Left renal cortex interstitium (tissue), 4 donors: ENCODE results near the gene INMT. TPM values are rescaled to one million over a fixed set of nuclear protein-coding genes. Genes with fewer than 3 reads are reported as not detected.
A peak's percentile ranks its signal among the peaks of the same experiment; 100 is the strongest.

Source experiments
- DNase-seq, 4 donors: peaks; one replicate each; pipeline ENCODE4 v3.0.0-alpha.2; 2013; ENCODE audit warnings: low read depth in 4 of 4, low spot score in 2 of 4, missing footprints in 1 of 4
- polyA plus RNA-seq, 4 donors: library from polyadenylated mRNA; unstranded; fragments of 120-200 nt; gene quantifications; one replicate each; pipeline ENCODE4 v1.2.1, GENCODE V29; 2013; ENCODE audit not compliant: insufficient read length in 4 of 4

The INMT gene
- polyA plus RNA-seq, 4 donors = 1.3 to 2.5 (median 1.8) TPM

DNA sequence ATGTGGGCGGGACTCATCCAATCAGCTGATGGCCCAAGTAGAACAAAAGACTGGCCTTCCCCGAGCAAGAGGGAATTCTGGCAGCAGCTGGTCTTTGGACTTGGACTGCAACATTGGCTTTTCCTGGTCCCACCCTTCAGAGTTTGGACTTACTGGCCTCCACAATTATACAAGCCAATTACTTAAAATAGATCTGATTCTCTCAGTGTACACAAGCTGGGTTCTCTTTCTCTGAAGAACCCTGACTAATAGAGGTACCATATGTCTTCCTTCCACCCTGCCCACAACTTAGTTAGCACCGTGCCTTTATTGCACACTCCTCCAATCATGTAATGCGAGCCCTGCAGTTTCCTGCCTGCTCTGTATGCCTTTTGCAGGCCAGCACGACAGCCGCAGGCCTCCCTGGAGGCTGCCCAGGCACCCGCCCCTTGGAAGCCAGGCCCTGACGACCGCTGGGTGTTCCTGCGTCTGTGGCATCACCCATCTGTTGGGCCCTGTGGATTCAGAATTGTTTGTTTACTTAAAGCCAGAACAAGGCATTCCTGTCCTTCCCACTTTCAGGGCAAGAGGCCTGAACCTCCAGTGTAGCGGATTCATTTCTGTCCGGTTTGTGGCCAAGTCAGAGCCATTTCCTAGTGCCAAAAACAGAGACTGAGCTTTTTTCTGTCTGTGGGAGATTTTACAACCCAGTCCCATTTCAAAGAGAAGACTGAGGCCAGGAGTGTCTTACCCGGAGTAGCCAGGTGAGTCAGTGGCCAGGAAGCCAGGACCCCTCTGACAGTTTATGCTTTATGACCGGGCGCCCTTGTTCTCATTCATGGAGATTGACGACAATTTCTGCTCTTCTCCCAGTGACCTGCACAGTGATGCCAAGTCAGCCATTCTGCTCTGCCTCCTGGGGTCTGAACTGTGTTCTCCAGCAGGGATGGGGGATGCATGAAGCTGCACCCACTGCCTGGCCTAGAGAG lies 968 bp upstream of the INMT start:
- DNase-seq = no peak

DNA sequence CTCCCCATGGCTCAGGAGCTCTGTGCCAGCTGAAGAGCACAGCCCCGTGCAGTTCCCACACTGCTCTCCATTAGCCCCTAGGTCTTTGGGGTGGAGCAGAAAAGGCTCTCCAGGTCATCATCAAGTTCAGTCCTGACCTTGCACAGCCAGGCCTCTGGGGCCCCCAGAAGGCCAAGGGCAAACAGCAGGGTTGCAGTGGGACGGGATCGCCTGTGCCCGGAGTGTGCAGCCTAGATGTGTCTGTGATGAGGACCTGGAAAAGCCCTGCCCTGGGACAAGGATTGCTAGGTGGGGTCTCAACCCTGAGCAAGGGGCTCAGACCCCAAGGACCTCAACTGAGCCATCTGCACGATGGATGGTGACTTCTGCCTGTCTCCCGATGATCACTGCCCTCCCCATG lies 549 bp downstream of the INMT start:
- DNase-seq = no peak

DNA sequence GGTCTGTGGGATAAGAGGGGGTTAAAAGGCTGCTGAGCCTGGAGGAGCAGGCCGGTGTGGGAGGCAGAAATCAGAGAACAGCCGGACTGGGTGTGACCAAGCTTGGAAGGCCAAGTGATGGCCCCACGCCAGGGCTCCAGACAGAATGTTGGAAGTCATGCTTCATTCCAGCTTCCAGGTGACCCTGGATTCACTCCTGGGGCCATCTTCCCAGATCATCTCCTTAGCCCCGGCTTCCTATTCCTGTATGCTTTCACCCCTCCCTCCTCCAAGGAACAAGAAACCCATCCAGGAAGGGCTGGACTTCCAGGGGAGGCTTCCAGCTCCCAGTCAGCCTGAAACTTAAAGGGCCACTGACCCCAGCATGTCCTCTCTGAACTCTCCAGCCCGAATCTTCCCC lies 1.0 kb downstream of the INMT start:
- DNase-seq = no peak

DNA sequence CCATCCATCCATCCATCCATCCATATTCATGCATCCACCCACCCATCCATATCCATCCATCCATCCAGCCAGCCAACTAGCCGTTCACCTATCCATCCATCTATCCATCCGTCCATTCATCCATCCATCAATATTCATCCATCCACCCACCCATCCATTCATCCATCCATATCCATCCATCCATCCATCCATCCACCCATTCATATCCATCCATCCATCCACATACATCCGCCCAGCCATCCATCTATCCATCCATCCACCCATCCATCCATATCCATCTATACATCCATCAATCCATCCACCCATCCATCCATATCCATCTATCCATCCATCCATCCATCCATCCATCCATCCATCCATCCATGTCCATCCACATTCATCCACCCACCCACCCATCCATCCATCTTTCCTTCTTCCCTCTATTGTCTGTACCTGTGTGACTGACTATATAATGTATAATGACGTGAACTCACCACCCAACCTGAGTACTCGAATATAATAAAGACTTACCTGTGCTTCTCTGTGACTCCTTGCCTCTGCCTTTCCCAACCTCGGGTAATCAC lies 2.5 kb downstream of the INMT start:
- no peak for DNase-seq

DNA sequence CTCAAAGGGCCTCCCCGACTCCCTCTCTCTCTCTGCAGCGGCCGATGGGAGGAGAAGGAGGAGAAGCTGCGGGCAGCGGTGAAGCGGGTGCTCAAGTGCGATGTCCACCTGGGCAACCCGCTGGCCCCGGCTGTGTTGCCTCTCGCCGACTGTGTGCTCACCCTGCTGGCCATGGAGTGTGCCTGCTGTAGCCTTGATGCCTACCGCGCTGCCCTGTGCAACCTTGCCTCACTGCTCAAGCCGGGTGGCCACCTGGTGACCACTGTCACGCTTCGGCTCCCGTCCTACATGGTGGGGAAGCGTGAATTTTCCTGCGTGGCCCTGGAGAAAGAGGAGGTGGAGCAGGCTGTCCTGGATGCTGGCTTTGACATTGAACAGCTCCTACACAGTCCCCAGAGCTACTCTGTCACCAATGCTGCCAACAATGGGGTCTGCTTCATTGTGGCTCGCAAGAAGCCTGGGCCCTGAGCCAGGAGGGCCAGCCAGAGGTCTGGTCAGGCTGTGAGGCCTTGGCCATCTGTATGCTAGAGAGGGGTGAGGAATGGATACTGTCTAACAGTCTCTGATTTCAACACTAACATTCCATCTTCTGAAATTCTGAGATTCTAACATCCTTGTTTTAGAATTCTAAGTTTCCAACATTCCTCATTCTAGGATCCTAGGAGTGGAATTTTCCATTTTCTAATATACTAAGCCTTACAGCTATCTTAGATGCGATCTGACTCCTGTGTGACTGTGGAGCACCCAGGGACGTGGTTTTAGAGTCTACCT lies 3.6 kb downstream of the INMT start:
- DNase-seq = no peak

DNA sequence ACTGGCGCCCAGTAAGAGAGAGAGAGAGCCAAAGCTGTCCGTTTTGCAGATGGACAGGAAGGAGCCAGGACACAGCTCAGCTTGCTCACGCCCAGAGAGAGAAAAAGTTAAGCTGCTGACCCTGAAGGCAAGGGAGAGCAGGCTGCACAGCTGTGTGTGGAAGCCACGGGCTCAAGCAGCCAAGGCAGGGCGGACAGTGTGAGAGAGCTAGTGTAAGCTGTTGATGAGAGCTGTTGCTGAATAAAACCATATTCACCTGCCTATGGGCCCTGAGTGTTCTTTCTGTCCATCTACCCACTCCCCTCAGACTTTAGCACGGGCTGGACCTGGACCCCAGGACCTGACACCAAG lies 5.4 kb downstream of the INMT start:
- no peak for DNase-seq

DNA sequence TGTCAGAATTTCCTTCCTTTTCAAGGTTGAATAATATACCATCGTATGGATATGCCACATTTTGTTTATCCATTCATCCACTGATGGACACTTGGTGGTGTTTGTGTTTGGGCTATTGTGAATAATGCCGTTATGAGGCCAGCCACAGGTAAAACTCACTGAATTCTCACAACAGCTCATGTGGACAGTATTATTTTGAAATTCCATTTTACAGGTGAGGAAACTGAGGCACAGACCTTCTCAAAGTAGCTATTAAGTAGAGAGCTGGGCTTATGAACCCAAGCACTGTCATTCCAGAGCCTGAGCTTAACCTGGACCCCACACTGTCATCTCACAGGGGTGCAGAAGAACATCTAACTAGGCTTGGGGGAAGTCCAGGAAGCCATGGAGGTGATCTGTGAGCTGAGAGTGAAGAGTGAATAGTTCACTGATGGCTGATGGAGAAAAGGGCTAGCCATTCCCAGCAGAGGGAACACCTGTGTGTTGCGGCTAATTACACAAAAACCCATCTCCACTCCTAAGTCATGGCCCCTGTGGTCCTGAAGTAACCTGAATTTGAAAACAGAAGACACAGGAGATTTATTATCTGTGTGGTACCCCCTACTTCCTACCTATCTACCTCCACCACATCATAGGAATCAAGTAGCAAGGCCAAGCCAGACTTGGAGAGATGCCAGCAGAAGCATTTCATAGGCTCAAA lies 8.7 kb downstream of the INMT start:
- DNase-seq = no peak

DNA sequence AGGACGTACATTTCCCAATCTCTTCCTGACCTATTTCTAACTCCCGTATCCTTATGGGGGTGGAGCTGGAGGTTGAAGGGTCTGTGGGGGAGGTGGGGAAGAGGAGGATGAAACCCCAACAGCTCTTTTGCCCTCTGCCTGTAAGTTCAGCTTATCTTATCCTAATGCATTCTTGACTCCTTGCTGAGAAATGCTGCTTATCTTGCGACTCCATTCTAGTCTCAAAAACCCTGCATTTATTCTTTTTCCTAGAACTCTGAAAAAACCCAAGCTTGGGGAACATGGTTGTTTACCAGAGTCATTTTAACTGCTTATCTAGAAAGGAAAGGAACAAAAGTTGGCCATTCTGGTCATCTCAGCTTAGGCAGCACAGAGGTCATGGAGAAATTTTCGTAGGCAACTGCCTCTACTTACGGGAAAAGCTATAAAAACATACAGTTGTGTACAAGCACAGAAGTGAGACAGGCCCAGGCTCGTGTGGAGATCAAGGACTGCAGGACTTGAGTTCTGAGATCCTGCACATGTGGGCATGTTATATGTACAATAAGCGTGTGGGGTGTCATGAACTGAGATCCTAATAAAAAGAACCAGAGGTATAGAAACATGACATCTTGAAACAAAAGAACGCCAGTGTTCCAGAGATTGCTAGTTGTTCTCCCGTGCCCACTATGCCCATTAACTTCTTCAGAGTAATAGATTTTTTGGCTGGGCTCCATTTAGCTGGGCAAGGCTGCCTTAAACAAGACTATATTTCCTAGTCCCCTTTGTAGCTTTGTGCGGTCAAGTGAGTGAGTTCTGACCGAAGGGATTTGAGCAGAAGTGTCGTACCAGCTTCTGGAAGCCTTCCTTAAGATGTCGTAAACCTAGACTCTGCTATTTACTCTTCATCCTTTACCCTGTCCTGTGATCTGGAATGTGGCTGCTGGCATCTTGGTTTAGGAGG lies 9.6 kb downstream of the INMT start:
- no peak for DNase-seq

DNA sequence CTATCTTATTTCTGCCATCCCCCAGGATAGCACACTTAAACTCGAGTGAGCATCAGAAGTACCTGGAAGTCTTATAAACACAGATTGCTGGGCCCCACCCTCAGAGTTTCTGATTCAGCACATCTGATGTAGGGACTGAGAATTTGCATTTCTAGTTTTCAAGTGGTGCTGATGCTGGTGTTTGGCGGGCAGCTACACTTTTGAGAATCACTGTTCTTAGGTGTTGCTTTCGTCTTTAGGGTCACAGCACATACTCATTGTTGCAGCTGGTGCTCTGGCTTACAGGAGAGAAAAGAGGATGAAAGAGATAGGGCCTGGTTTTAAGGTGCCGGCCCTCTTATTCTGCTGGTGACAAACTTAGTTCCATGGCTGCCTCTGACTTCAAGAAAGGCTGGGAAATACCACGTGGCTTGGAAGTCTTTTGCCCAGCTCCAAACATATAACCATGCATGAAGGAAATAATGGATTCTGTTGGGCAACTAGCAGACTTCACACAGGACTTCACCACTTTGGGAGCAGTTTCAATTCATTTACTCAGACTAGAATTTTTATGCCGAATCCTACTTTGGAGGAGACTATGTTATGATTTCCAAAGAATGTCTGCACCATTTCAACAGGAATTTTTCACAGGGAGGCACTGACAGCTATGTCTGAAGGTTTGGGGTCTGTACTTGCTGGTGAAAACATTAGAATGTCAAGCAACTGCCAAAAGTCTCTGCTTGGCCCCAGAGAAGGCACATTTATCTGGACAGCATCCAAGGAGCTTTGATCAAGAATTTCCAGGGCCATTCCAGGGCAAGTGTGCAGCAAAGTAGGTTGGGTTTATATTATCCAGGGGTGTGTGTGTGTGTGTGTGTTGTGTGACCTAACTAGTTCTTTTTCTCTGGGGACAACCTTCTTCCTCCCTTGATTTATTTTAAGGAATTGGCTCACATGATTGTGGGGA lies 12.4 kb downstream of the INMT start:
- DNase-seq = no peak

DNA sequence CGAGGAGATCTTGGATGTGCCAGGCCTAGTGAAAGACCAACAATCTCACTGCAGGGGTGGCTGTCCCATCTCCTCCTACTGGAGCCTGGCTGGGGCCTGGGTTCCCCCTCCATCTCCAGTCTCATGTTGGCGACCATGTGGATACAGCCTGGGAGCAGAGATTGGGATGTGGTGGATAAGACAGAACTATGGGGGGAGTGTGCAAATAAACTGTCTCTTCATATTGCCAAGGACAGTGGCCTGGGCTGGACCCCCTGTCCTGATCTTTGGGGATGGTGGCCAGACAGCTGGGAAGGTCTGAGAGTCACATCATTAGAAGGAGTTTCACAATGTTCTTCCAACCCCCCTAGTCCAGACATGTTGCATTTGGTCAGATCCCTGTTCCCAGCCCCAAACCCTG lies 13.5 kb downstream of the INMT start:
- no peak for DNase-seq

DNA sequence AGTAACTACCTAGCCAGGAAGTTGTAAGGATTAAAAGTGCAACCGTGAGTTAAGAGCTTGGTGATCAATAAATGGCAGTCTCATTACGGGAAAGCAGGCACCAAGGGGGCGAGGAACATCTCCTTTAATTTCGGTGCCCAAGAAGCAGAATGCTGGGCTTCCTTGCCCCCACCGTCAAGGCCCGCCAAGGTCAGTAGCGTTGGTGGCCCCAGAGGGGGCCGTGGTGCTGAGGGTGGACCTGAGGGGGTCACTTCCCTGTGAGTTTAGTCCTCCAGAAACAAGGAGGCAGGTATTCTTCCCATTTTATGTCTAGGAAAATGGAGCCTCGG lies 18.9 kb downstream of the INMT start:
- no peak for DNase-seq

DNA sequence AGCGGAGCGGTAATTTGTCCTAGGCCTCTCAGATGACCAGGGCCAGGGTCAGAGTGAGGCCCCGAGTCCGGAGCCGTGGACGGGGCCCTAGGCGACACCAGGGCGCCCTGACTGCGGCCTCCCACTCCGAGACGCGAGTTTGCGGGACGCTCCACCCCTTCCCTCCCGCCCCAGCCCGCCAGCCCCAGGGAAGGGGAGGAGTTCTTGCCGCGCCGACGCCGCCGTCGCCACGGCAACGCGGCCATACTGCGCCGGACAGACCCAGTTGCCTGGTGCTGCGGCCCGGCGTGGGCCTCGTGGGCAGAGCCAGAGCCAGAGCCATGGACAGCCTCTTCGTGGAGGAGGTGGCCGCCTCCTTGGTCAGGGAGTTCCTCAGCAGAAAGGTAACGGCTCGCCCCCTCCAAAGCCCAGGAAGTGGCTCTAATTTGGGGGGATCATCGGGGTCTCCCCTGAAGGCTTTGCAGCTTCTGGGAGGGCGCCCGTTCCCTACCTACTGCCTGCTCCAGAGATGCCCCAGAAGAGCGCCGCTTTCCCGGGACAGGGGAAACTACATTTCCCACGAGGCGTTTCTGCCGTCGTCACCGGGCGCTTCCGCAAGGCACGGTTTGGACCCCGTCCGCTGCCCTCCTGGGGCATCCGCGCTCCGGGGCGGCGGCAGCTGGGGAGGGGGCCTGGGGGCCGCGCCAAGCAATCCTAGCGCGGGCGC lies 19.4 kb downstream of the INMT start, which contains the start of gene MINDY4:
Gene MINDY4 (plus strand): TSS at position 244 of the 706 bp plus-strand sequence. CDS start 77 bp downstream, at position 321.
- DNase-seq = peak; percentile 60 to 69 (median 65)

DNA sequence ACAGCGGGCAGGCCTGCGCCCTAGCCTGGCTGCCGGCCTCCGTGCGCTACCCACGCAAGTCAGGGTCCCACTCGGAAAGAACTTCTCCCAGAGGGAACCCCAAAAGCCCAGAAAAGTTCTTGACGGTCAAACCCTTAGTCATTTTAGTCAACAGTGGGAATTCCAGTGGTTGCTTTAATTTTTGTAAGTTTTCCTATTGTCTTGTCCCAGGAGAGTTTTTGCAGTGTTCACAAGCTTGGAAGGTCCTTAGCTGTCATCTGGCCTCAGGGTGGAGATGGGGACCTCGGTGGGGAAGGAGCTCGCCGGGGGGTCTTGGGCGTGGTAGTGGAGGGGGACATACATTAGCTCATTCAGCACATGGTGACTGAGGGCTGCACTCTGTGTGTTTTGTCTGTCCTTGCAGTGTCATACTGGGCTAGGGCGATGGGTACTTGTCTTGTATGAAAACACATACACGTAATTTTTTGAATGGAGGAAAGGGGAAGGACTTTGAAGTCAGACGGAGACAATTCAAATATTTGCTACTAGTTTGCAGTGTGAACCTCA lies 20.0 kb downstream of the INMT start:
- no peak for DNase-seq

DNA sequence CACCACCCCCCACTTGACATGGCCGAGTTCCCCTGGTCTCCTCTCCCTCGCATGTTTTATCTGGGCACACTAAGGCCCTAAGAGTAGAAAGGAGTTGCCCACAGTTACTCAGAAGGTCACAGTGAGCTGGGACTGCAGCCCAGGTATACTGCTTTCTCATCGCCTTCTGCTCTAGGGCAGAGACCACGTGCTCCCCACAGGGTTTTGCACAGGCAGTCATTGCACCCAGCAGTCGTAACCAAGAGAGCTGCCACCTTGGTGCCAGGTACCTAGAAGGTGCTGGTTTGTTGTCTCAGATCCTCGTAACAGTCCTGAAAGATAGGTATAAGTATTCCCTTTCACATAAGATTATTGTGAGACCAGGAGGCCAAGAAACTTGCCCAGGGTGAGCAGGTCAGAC lies 21.0 kb downstream of the INMT start:
- no peak for DNase-seq

DNA sequence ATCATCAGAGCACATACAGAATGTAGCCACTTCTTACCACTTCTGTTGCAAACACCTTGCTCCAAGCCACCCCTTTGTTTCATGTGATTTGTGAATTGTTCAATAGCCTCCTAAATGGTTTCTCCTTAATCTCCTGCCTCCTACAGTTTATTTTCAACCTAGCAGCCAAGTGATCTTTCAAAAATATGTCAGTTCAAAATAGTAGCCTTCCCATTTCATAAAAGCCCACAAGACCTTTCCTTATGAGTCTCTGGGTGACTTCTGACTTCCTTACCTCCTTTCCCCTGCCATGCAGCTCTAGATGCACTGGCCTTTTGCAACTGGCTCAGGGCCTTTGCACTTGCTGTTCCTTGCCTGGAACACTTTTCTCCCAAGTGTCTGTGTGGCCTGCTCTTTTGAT lies 24.1 kb downstream of the INMT start:
- DNase-seq = no peak

DNA sequence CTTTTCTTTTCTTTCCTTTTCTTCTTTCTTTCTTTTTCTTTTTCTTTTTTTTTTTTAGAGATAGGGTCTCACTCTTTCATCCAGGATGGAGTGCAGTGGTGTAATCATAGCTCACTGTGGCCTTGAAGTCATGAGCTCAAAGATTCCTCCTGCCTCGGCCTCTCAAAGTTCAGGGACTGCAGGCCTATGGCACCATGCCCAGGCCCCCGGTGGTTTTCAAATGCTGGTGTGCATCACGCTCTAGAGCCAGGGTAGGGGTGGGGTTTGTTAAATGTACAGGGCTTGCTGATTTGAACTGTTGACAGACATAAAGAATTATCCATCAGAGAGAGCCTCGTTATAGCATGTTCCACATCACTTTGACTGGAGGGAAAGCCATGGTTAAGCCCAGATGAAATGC lies 25.0 kb downstream of the INMT start:
- DNase-seq = no peak

DNA sequence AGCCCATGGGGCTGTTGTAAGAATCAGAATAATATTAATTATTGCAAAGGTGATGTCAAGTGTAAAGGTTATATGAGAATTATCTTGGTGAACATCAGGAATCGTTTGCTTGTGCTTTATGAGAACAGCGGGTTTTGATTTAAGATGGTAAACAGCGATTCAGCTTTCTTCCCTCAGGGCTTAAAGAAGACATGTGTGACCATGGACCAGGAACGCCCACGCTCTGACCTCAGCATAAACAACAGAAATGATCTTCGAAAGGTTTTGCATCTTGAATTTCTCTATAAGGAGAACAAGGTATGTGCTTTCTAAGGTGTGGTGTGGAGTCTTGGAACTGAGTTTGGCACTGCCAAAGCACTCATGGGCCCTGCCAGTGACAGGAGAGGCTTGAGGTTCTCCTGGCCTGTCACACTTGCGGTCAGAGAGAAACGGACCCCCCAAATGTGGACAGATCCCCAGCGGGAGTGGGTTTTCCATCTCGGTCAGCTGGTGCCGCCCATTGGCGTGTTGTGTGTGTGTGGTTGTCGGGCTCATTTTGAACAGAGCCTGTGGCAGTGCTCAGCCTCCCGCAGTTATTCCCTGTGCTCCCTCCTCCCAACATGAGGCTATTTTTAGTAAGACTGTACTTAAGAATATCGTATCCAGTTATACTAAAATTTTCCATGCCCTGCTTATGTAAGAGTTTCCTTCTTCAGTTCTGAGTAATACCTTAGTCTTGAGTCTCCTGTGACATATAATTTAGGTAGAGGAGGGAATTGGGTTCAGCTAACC lies 26.5 kb downstream of the INMT start:
- no peak for DNase-seq
